ENCODE measurements around the gene SORCS2. TPM values are rescaled to one million over a fixed set of nuclear protein-coding genes. Genes with fewer than 3 reads are reported as not detected.

SORCS2 gene
- polyA plus RNA-seq, 3 donors = 0.46 to 0.55 TPM; not detected in 1

- no peak overlapping the region for H3K4me2 ChIP-seq (replicated peaks; ENCODE audit: extremely low read depth, low read length, poor library complexity, severe bottlenecking)
- no peaks in the 10 kb centered on the region for H3K4me1 ChIP-seq (ENCODE audit: control insufficient read depth in 1 of 2, insufficient read depth in 2 of 2, low read length in 2 of 2)
- TF ChIP-seq CTCF (IDR thresholded peaks at IDR 0.05) = no peak
- no peak overlapping the region for H3K4me3 Mint-ChIP-seq
- no peak overlapping the region for H3K27ac Mint-ChIP-seq
- H3K36me3 ChIP-seq (replicated peaks in 1 of 2; ENCODE audit: control insufficient read depth in 1 of 2, insufficient read depth in 2 of 2, low read length in 2 of 2) = no peaks in the 10 kb centered on the region
- H3K4me1 Mint-ChIP-seq = no peaks in the 10 kb centered on the region
- intact Hi-C loops (cut with micrococcal nuclease) = no loop called here
- WGBS (ENCODE audit: insufficient coverage) = 95% methylated on average over 4 of the region's 13 CpGs
- no peak overlapping the region for H3K4me3 ChIP-seq (replicated peaks in 1 of 3; ENCODE audit: low read depth in 2 of 3, low read length in 3 of 3)
- no peaks in the 10 kb centered on the region for H4K20me1 ChIP-seq (ENCODE audit: insufficient read depth, low read length)
- DNase-seq = no peak
- H2AFZ ChIP-seq (ENCODE audit: insufficient read depth, low read depth, low read length, poor library complexity, severe bottlenecking) = no peak overlapping the region
- no peaks in the 10 kb centered on the region for H3K9me3 ChIP-seq (replicated peaks in 1 of 2; ENCODE audit: control insufficient read depth in 1 of 2, insufficient read depth in 1 of 2, low read length in 2 of 2)
- peaks cover 15 to 16% (median 15%) of the 10 kb centered on the region in 3 donors for H3K27me3 Mint-ChIP-seq (ENCODE audit: low read depth in 3 of 3)
- peaks cover 0 to 9% (median 4%) of the 10 kb centered on the region in 7 donors for H3K9me3 Mint-ChIP-seq
- H3K27me3 ChIP-seq (ENCODE audit: control insufficient read depth in 2 of 2, insufficient read depth in 2 of 2, low read length in 2 of 2) = peaks cover 0 to 6% of the 10 kb centered on the region in 2 donors
- no peak overlapping the region for H3K9ac ChIP-seq (ENCODE audit: insufficient read depth, low read length, poor library complexity, severe bottlenecking)
- no peak overlapping the region for H3K27ac ChIP-seq (ENCODE audit: low read depth in 1 of 2, low read length in 2 of 2)
- no peaks in the 10 kb centered on the region for H3K36me3 Mint-ChIP-seq
- no peaks in the 10 kb centered on the region for H3K79me2 ChIP-seq (ENCODE audit: insufficient read depth, low read length)
These were observed 180.3 kb downstream of the SORCS2 start for GRCh38 chr4:7372673-7373072.

- H3K4me2 ChIP-seq (replicated peaks; ENCODE audit: extremely low read depth, low read length, poor library complexity, severe bottlenecking) = no peak overlapping the region
- no peak overlapping the region for H3K4me3 ChIP-seq (replicated peaks in 1 of 3; ENCODE audit: low read depth in 2 of 3, low read length in 3 of 3)
- no peak for DNase-seq
- 95% methylated on average over 7 of the region's 10 CpGs for WGBS (ENCODE audit: insufficient coverage)
- no peaks in the 10 kb centered on the region for H3K4me1 ChIP-seq (ENCODE audit: control insufficient read depth in 1 of 2, insufficient read depth in 2 of 2, low read length in 2 of 2)
- Mint-ChIP-seq H3K4me1 (no peaks in the 10 kb centered on the region), H3K9me3 (peaks cover 4 to 20% (median 15%) of the 10 kb centered on the region in 7 donors), H3K4me3 (no peak overlapping the region), H3K36me3 (no peaks in the 10 kb centered on the region), H3K27me3 (ENCODE audit: low read depth in 3 of 3) (peaks cover 15 to 24% (median 21%) of the 10 kb centered on the region in 3 donors), H3K27ac (no peak overlapping the region)
- no peaks in the 10 kb centered on the region for H3K36me3 ChIP-seq (replicated peaks in 1 of 2; ENCODE audit: control insufficient read depth in 1 of 2, insufficient read depth in 2 of 2, low read length in 2 of 2)
- no peak for TF ChIP-seq CTCF (IDR thresholded peaks at IDR 0.05)
- no peak overlapping the region for H3K9ac ChIP-seq (ENCODE audit: insufficient read depth, low read length, poor library complexity, severe bottlenecking)
- H3K79me2 ChIP-seq (ENCODE audit: insufficient read depth, low read length) = no peaks in the 10 kb centered on the region
- H3K27ac ChIP-seq (ENCODE audit: low read depth in 1 of 2, low read length in 2 of 2) = no peak overlapping the region
- H4K20me1 ChIP-seq (ENCODE audit: insufficient read depth, low read length) = no peaks in the 10 kb centered on the region
- peaks cover 0 to 9% of the 10 kb centered on the region in 2 donors for H3K27me3 ChIP-seq (ENCODE audit: control insufficient read depth in 2 of 2, insufficient read depth in 2 of 2, low read length in 2 of 2)
- intact Hi-C loops (cut with micrococcal nuclease) = no loop called here
- H3K9me3 ChIP-seq (replicated peaks in 1 of 2; ENCODE audit: control insufficient read depth in 1 of 2, insufficient read depth in 1 of 2, low read length in 2 of 2) = peaks cover 10 to 11% of the 10 kb centered on the region in 2 donors
- no peak overlapping the region for H2AFZ ChIP-seq (ENCODE audit: insufficient read depth, low read depth, low read length, poor library complexity, severe bottlenecking)
These were observed 182.2 kb downstream of the SORCS2 start for GRCh38 chr4:7374571-7374970.

Measured in CD14-positive monocyte (primary cell).